ENCODE results near the gene TMEM178B.
"Not testable (repeated sequence)": the region's sequence is repeated elsewhere in the genome, so short reads cannot be mapped to it uniquely, and the experiment has no call there.

The TMEM178B gene

DNA sequence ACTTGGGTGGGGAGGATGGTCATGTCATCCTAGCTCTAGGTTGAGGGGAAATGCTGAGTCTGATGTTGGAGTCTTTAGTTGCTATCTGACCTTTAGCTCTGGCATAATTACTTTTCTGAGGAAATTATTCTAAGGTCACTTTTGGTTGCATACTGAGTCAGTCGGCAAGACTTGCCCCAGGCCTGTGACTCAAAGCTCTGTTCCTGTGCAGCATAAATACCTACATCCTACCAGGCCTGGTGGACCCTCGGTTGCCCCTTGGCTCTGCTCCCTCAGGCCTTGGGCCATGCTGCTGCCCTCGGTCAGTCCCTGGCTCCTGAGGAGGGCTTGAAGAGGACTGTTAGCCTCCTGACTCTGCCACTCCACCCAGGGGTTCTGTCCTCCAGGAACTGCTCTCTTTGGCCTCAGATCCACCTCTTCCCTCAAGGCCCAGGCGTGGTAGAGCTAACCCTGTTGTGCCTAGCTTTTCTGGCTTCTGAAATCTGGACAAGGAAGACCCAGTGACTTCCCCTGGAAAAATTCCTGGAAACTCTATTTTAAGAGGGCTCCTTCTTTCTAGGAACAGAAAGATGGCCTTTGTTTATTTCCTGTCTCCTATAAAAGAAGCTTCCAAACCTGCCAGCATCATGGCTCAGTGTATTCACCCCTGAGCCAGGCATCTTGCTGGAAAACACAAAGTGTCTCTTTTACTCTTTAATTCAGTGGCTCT, 71.2 kb downstream of the TMEM178B start:
- no peak for DNase-seq

DNA sequence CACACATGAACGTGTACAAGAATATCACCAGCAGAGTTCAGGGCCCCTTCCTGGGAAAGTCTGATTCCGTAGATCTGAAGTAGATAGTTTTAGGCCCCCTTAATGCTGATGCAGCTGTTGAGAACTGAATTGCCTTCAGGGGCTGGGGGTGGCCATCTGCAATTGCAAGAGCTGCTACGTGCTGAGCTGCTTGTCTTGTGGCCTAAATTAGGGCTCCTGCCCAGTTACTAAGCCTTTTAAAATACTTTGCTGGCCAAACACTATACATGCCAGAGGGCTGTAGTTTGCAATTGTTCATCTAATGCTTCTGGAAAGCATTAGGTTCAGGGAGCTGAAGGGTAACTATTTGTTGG, 71.7 kb downstream of the TMEM178B start:
- DNase-seq = no peak

DNA sequence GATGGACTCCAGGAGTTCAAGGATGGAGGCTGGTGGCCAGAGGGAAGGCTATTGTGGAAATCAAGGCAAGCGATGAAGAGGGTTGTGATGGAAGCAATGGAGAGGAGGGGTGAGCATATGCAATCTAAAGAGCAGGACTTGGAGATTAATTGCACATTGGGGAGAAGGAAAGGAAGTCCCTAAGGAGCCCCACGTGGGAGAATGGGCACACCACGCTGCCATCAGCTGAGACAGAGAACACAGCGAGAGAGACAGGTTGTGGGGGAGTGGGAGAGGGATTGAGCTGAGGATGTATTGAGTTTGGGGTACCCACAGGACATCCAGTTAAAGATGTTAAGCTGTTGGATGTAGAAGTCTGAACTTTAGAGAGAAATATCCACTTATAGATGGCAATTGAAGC, 73.6 kb downstream of the TMEM178B start:
- no peak for DNase-seq

DNA sequence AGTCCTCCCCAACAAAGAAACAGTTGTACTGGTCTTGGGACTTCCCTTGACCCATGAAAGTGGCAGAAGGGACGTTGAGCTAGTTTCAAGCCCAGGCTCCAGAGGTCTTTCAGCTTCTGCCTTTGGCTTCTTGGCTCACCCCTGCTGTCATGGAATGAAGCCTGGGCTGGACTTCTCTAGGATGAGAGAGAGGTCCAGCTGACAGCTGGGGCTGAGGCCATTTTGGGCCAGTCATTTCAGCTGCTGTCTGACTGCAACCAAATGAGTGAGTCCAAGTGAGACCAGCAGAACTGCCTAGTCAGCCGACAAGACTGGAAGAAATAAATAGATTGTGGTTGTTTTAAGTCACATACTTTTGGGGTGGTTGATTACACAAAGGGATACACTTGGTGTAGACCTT, 76.6 kb downstream of the TMEM178B start:
- DNase-seq = no peak

DNA sequence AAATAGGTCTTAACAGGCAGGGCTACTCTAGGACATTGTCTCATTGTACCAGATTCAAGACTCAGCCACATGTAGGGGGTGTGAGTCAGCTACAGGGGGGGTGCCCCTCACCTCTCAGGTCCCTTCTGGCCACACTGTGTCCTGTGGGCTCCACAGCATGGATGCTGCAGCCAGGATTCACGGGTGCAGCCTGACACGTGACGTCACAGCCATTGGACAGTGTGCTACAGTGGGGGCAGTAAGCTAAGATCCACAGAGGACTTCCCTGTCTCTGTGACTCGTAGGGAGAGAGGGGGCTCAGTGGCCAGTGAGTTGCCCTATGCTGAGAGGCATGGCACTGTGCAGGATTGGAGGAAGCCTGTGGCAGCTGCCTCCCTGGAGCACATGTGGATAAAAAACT, 77.9 kb downstream of the TMEM178B start:
- DNase-seq = no peak

DNA sequence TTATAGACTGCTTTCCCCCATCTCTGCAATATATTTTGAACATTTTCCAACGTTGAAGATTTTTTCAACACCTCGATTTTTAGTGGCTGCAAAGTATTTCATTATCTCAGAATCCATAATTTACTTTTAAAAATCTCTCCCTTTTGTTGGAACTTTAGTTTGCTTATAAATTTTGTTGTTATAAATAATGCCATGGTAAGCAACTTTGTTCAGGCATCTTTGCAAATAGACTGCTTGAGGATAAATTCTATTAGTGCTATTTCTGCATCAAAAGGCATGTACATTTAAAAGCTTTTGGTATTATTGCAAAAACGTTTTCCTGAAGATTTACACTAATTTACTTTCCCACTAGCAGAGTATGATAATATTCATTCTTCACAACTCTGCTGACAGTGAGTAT, 79.4 kb downstream of the TMEM178B start:
- DNase-seq = no peak

DNA sequence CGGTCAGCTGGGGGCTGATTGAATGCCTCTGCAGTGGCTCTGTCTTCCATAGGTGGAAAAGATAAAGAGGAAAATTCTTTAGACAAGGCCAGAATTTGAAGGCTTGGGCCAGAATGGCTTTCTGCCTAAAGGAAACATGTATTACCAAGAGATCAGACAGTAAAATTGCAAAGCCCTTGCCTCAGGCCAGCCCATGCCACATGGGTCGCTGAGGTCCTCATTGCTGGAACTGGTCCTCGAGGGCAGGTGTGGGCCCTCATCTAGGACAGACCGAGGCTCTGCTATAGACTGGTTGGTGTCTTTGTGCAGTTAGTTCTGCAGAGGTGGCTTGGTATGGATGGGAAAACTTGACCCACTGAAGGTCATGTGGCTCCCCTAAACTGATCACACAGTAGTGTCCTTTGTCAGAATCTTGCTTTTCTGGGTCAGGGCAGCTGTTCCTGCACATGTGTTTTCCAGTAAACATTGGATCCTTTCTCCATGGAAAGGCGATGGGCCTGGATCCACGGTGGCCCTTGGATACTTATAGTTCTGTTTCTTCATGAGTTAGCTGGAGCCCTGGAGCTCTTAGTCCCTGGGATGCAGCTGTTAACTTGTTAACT, 80.4 kb downstream of the TMEM178B start:
- no peak for DNase-seq

DNA sequence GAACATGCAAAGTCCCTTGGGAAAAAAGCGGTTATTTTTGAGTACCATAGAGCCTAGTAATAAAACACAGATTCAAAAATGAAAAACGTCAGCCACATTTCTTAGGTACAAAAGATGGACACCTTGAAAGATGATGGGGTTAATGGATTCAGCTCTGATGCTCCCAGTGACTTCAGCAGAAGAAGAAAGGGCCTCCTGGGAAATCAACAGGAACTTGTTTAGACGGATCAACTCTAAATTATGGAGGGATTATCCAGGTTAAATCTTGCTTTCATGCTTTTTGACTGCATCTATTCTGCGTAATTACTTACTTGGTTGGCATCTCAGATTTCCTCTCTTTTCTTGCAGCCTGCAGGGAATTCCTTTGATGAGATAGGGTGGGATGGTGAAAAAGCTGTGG, 82.5 kb downstream of the TMEM178B start:
- DNase-seq = no peak

DNA sequence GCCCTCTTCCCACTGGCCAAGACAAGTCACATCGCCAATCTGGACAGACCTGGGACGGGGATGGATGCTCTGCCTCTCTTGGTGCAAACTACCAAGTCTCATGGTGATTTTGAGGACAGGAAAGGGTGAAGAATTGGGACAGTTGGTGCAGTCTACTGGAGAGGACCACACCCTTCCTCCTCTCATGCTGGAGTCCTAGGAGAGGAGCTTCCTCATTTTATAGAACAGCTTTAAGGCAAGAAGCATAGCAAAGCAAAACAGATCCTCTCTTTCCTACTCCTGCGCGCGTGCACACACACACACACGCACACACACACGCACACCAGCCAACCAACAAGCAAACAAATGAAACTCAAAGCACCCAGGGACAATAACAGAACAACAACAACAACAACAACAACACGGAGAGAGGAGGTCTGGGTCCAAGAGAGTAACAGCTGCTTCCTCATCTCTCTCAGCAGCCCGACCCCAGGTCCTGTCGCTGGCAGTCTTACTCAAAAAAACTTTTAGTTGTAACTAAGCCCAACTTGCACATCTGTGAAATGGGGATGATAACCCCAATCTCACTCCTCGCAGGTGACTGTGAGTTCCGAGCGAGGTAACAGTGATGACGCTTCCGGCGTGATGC, 83.4 kb downstream of the TMEM178B start:
- DNase-seq = peak; percentile 17 to 21

DNA sequence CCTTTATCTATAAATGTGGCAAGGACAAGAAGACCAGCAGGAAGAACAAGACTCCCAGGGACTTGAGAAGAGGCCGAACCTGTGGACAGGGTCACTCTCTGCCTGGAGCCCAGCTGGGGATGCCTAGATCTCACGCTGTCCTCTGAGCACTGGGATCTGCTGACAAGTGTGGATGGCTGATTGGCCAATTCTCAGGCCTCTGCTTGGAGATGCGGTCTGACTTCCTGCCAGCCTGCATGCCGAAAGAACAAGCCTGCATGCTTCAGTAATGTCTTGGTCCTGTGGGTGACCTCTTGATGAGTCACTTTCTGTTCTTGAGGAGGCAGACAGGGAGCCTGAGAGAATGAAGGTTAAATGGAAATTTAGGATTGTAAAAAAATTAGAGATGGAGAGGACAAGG, 84.7 kb downstream of the TMEM178B start:
- DNase-seq = no peak

DNA sequence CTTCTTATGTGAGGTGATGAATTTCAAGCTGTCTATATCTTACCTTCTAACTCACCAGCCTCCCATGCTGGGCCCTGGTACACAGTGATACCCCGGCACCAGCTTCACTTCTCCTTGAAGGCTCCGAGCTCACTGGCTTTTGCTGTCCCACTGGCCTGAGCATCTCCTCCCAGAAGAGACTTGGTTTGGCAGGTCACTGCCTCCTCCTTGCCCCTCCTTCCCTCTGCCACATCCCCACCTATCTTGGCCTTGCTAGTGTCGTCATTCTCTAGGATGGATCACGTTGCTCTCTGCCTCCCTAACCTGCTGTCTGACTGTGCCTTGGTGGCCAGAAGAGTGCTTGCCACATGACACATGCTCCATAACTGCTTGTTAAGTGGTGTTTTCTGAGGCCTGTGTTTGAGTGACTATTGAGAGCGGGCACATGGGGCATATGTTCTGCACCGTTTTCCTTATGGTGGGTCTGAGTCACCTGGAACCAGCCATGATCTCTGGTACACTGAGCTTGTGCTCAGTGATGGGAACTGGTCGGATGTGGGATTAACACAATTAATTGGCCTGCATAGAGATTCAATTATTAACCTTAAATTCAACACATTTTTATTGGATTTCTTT, 86.5 kb downstream of the TMEM178B start:
- no peak for DNase-seq

DNA sequence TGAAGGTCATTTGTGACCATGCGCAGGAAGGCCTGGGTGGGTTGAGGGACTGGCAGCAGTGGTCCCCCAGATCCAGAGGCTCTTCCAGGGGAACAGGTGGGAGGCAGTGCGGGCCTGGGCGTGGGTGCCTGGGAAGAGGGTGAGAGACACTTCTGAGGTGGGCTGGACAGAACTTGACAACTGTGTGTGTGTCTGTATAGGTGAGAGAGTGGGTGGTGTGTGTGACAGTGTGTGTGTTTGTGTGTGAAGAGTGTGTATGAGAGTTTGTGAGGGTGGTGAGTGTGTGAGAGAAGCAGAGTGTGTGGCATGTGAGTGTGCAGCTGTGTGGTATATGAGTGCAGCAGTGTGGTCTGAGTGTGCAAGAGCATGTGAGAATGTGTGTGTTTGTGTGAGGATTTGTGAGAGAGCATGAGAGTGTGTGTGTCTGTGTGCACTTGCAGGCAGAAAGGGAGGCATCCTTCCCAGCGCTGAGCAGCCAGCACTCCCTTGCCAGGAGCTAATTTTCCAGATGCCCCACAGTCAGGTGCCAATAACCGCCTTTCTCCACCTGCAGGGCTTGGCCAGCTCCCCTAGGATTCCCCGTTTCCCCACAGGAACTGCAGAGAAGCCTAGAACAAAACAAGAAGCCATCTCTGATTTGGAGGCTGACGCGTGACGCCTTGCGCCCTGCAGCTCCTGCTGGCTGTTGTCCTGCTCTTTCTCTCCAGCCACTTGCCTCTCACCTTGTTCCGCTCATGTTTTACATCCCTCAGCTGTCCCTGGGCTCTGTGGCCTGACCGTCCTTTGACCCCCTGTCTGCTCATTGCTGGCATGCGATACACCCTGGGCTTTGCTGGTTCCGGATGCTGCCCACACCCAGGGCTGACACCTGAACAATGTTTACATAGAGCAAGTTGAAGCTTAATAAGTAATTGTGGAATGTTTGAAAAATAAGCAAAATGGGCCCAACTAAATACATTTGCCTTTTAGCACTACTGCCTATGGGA, 88.0 kb downstream of the TMEM178B start:
- DNase-seq = no peak

DNA sequence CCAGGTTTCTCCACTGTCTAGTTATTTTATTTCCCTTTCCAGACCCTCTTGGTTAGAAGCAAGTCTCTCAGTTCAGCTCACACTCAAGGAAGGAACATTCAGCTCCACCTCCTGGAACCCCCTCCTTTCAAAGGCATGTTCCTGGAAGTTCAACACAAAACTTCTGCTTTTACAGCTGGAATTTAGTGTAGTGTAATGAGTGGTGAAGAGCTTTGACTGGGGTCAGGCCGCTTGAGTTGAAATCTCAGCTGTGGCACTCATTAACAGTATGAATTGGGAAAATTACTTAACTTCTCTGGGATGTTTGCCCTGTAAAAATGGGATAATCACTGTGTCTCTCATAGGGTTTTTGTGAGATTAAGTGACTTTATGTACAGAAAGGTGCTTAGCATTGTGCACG, 91.7 kb downstream of the TMEM178B start:
- DNase-seq = no peak

DNA sequence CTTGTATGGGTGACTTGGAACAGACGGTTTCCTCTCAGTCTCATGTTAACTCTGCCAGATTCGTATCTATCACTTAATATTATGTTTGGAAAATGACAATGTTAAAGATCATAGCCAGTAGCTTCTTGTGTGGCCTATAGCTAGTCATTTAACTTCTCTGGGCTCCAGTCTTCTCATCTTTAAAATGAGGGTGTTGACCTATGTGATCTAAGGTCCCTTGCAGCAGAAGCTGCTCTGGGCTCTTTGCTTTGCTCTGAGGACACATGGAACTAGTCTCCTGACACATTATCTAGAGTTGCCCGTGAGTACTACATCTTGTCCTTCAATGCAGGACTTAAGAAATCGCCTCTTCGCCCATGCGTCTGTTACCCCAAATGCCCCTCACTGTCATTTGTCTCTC, 93.1 kb downstream of the TMEM178B start:
- no peak for DNase-seq

DNA sequence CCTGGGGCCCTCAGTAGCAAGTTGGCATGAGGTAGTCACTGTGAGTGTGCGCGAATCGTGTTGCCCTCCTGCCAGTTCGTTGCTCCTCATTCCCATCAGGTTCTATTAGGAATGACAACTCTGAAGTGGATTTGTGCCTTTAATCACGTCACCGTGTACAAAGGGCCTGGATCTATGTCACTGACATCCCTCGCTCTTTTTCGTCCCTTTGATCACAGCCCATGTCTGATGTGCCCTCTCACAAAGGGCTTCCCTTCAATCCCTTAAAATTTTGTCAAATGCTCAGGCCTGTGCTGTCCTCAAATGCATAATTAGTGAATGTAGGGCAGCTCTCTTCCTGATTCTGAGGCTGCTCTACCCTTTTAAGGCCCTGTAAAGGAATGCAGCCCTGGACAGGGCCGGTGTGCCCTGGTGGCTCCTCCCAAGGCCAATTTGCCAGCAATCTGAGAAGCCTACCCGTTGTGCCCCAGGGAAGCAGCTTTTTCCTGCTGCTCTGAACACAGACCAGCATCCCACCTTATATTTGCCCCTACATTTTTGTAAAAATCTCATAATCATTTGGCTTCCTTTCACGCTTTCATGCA, 93.6 kb downstream of the TMEM178B start:
- DNase-seq = no peak

DNA sequence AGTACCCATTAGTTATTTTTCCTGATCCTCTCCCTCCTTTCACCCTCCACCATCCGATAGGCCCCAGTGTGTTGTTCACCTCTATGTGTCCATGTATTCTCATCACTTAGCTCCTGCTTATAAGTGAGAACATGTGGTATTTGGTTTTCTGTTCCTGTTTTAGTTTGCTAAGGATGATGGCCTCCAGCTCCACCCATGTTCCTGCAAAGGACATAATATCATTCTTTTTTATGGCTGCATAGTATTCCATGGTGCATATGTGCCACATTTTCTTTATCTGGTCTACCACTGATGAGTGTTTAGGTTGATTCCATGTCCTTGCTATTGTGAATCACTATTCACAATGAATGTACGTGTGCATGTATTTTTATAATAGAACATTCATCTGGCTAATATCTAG, 95.3 kb downstream of the TMEM178B start:
- DNase-seq = not testable (repeated sequence)

DNA sequence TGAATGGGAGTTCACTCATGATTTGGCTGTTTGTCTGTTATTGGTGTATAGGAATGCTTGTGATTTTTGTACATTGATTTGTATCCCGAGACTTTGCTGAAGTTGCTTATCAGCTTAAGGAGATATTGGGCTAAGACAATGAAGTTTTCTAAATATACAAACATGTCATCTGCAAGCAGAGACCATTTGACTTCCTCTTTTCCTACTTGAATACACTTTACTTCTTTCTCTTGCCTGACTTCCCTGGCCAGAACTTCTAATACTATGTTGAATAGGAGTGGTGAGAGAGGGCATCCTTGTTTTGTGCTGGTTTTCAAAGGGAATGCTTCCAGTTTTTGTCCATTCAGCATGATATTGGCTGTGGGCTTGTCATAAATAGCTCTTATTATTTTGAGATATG, 101.9 kb downstream of the TMEM178B start:
- not testable (repeated sequence) for DNase-seq

DNA sequence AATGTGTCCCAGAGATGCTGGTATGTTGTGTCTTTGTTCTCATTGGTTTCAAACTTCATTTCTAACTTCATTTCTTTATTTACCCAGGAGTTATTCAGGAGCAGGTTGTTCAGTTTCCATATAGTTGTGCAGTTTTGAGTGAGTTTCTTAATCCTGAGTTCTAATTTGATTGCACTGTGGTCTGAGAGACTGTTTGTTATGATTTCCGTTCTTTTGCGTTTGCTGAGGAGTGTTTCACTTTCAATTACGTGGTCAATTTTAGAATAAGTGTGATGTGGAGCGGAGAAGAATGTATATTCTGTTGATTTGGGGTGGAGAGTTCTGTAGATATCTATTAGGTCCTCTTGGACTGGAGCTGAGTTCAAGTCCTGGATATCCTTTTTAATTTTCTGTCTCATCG, 103.3 kb downstream of the TMEM178B start:
- not testable (repeated sequence) for DNase-seq

DNA sequence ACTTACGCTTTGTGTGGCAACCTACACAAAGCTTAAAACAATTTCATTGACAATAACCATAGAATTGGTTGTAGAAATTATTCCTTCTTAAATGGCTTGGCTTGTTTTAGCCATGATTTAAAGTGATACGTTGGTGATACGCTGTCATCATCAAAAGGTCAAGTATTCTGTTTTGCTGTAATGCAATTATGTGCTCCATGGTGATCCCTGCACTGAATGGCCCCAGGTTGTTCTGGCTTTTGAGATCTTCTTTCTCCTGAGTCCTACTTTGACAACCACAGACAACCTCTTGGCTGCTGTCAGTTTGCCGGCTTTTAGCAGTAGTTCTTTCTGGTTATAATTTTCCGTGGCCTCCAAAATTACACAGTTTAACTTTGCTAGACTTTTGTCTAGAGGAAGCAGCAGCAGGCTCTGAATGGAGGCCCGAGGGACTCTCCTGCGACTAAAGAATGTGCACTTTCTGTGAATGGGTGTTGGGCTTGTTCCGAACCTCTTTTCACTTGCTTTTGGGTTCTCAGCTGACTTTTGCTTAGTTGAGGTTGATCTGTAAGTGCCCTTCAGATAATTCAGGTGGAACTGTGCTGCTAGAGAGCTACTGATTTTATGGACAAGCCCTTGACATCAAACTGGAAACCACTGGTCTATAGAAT, 104.7 kb downstream of the TMEM178B start:
- DNase-seq = no peak

DNA sequence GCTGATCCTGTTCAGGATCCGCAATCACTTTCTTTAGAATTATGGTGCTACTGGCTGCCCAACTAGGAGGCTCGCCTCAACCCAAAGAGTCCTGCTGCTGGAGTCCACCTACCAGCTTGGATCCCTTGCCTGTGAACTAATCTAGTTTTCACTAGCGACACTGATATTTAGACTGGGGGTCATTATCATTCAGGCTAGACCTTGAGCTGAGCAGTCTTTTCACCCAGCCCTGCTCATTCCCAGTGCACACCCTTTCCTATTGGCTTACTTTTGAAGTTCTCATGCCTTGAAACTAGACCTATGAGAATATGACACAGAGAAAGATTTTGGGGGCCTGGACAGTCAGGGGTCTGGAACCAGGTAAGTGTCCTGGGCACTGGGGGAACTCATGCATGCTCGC, 107.9 kb downstream of the TMEM178B start:
- no peak for DNase-seq

DNA sequence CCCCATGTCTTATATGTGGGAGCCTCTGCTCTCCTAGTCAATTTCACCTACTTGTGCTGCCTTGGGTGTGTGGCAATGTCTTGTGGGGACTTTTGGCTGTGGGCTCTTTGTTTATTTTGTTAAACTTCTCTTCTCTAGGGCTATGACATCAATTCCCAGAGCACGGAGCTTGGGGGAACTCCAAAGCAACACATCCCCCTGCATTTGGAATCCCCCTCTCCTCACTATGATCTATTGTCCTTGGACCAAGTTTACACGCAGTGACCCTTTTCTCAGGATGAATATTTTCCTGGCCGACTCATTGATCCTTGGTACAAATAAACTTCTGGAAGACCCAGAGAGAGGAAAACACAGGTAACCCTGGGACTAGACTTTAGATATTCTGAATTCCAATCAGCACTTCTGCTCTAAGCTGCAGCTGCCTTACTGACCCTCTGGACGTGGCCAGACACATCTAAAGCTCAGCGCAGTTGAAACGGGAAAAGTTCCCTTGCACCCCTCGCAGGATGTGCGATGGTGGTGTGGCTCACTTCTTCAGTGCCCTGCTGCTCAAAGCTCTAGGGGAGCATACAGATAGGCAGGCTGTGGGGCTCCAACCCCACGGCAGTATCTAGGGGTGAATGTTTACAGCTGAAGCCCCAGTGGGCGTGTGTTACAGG, 110.8 kb downstream of the TMEM178B start:
- no peak for DNase-seq

All from Kasumi-1 (cell line).